Neural progenitor cell (in vitro differentiated cells): ENCODE measurements around the gene SSBP2.

ENCODE experiments used
- CTCF ChIP-seq: fragments of 200-600 bp; sonication (generic); IDR thresholded peaks from 2 replicates; pipeline ENCODE4 v1.5.1; 2017; ENCODE audit warnings: antibody characterized with exemption, mild to moderate bottlenecking
- EZH2 ChIP-seq: fragments of 200-600 bp; sonication (generic); IDR thresholded peaks from 2 replicates; pipeline ENCODE4 v1.6.1; 2017; ENCODE audit warnings: antibody characterized with exemption, mild to moderate bottlenecking, moderate library complexity

DNA sequence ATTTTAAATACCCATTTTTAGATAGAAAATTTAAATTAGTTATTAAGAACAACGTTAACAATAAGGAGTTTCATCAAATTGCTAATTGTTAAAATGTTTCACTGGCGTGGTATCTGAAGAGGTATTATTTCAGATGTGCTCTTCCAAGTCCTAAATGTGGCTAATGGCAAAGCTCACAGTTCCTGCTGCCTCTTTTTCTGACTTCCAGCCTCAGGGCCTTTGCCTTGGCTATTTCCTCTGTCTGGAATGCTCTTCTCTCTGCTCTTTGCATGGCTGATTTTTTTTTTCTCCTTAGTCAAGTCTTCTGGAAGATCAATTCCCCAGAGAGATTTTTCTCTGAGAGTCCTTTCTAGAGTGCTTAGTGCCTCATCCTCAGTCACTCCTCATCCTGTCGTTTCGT, 9.6 kb upstream of the SSBP2 start:
- TF ChIP-seq CTCF (no peak), EZH2 (no peak)
